ENCODE measurements around the gene LRFN5.

LRFN5 gene

DNA sequence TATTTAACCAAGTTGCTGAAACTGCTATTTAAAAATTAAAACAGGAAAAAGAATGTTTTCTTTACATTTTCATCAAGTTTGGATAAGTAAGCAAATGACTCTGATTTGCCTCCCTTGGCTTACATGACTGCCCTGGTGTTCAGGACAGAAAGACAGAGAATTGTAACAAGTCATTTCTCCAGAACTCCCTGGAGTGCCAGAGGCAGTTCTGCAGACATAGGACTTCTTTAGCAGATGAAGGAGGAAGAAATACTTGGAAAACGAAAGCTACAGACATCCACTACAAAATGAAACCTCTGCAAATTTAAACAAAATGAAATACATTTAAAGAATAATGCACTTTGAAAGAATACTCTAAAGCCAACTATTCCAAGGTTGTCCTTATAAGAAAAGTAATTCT lies 253.9 kb downstream of the LRFN5 start:
- Histone ChIP-seq H3K4me2 (no peak overlapping the region), H3K27me3 (ENCODE audit: insufficient read depth, low read depth) (no peaks in the 10 kb centered on the region), H3K4me3 (IDR thresholded peaks at IDR 0.05; ENCODE audit: insufficient read depth, low read depth, low read length) (no peak overlapping the region), H2AFZ (ENCODE audit: low read depth) (no peak overlapping the region), H3K9ac (no peak overlapping the region), H4K20me1 (ENCODE audit: insufficient read depth) (no peaks in the 10 kb centered on the region), H3K79me2 (ENCODE audit: insufficient read depth, low read depth) (no peaks in the 10 kb centered on the region), H3K4me1 (ENCODE audit: low read depth, poor library complexity, severe bottlenecking) (no peaks in the 10 kb centered on the region), H3K36me3 (ENCODE audit: insufficient read depth) (no peaks in the 10 kb centered on the region), H3K27ac (no peak overlapping the region)
- TF ChIP-seq CTCF (conservative IDR thresholded peaks at IDR 0.05; ENCODE audit: low read depth, low read length): no peak

DNA sequence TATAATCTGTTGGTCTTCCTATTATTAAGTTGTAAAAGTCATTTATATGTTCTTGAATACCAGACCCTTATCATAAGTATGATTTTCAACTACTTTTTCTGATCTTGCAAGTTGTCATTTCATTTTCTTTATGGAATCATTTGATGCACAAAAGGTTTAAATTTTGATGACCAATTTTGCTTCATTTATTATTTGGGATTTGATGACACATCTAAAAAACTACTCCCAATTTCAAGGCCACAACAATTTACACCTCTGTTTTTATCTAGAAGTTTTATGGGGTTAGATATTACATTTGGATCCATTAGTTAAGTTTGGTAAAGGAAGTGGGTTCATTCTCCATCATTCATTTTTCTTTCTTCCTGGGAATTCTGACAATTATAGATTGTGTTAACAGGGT lies 259.2 kb downstream of the LRFN5 start:
- H3K4me1 ChIP-seq (ENCODE audit: low read depth, poor library complexity, severe bottlenecking): no peaks in the 10 kb centered on the region
- TF ChIP-seq CTCF (conservative IDR thresholded peaks at IDR 0.05; ENCODE audit: low read depth, low read length): no peak
- no peak overlapping the region for H3K27ac ChIP-seq
- no peaks in the 10 kb centered on the region for H4K20me1 ChIP-seq (ENCODE audit: insufficient read depth)
- H3K27me3 ChIP-seq (ENCODE audit: insufficient read depth, low read depth): no peaks in the 10 kb centered on the region
- no peaks in the 10 kb centered on the region for H3K79me2 ChIP-seq (ENCODE audit: insufficient read depth, low read depth)
- H3K9ac ChIP-seq: no peak overlapping the region
- no peak overlapping the region for H2AFZ ChIP-seq (ENCODE audit: low read depth)
- H3K4me3 ChIP-seq (IDR thresholded peaks at IDR 0.05; ENCODE audit: insufficient read depth, low read depth, low read length): no peak overlapping the region
- no peaks in the 10 kb centered on the region for H3K36me3 ChIP-seq (ENCODE audit: insufficient read depth)
- H3K4me2 ChIP-seq: no peak overlapping the region

DNA sequence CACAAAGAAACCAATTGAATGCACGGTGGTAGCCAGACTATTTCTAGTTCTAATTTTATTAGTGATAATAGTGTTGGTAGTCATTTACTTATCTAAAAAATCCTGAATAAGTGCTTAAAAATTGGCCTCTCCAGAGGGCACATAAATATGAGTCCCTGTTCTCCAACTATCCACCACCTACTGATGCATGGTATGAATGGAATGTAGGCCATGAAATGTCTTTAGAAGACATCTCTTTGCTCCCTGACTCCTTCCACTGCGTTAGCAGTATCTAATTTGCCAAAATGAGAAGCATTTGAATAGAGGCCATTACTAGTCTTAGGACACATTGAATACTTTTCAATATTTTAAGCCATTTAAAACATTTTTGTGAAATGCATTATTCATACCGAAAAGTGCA lies 261.7 kb downstream of the LRFN5 start:
- H4K20me1 ChIP-seq (ENCODE audit: insufficient read depth): no peaks in the 10 kb centered on the region
- no peak overlapping the region for H3K27ac ChIP-seq
- H3K4me3 ChIP-seq (IDR thresholded peaks at IDR 0.05; ENCODE audit: insufficient read depth, low read depth, low read length): no peak overlapping the region
- H3K36me3 ChIP-seq (ENCODE audit: insufficient read depth): no peaks in the 10 kb centered on the region
- H3K27me3 ChIP-seq (ENCODE audit: insufficient read depth, low read depth): no peaks in the 10 kb centered on the region
- TF ChIP-seq CTCF (conservative IDR thresholded peaks at IDR 0.05; ENCODE audit: low read depth, low read length): no peak
- H3K4me1 ChIP-seq (ENCODE audit: low read depth, poor library complexity, severe bottlenecking): no peaks in the 10 kb centered on the region
- no peaks in the 10 kb centered on the region for H3K79me2 ChIP-seq (ENCODE audit: insufficient read depth, low read depth)
- H2AFZ ChIP-seq (ENCODE audit: low read depth): no peak overlapping the region
- no peak overlapping the region for H3K9ac ChIP-seq
- H3K4me2 ChIP-seq: no peak overlapping the region

DNA sequence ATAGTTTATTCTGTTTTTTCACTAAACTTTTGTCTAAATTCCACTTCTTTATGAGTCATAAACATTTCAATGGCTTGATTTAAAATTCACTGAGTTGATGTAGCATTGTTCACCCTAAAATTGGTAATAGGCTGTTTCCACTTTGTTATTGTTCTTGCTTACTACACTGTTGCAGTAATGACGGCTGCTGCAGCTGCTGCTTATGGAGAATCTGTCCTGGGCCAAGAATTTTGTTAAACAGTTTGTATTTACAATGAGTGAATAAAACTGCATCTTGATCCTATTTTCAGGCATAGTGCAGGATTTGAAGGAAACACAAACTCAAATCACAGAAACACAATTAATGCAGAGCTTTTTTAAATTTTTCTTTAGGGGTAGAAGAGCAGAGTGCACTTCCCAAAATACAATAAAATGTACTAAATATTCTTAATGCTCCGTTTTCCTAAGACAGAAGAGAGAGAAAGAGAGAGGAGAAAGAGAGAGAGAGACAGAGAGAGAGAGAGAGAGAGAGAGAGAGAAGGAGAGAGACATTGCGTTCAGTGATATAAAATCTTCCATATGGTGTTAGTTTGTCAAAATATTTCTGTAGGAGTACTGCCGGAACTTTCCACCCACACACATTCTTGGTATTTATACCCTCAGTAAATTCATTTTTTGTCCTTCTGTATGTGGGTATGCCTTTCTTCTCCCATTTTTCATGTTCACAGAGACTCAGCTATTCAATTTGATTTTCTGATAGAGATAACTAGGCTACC lies 266.4 kb downstream of the LRFN5 start:
- Histone ChIP-seq H3K4me2 (no peak overlapping the region), H3K79me2 (ENCODE audit: insufficient read depth, low read depth) (no peaks in the 10 kb centered on the region), H2AFZ (ENCODE audit: low read depth) (no peak overlapping the region), H3K27ac (no peak overlapping the region), H3K4me1 (ENCODE audit: low read depth, poor library complexity, severe bottlenecking) (no peaks in the 10 kb centered on the region), H3K27me3 (ENCODE audit: insufficient read depth, low read depth) (no peaks in the 10 kb centered on the region), H3K9ac (no peak overlapping the region), H3K4me3 (IDR thresholded peaks at IDR 0.05; ENCODE audit: insufficient read depth, low read depth, low read length) (no peak overlapping the region), H4K20me1 (ENCODE audit: insufficient read depth) (no peaks in the 10 kb centered on the region), H3K36me3 (ENCODE audit: insufficient read depth) (no peaks in the 10 kb centered on the region)
- no peak for TF ChIP-seq CTCF (conservative IDR thresholded peaks at IDR 0.05; ENCODE audit: low read depth, low read length)
